Fibroblast of lung (primary cell): ENCODE results near the gene VAV2.

ENCODE experiments used
- EZH2 ChIP-seq: IDR thresholded peaks from 2 replicates; pipeline ENCODE4 v1.5.1; 2012; ENCODE audit warnings: low read length, control low read depth, mild to moderate bottlenecking; ENCODE audit errors: missing control alignments
- TF ChIP-seq, protein P1 (sequence below), 2 donors: IDR thresholded peaks in 1 of 2; conservative IDR thresholded peaks in 1 of 2; 1 replicate in 1 of 2; 2 replicates in 1 of 2; pipeline ENCODE4 v1.5.1; 2011 to 2012; ENCODE audit warnings: low read length in 2 of 2, control low read depth in 1 of 2, inconsistent platforms in 1 of 2, low read depth in 1 of 2, mild to moderate bottlenecking in 1 of 2

DNA sequence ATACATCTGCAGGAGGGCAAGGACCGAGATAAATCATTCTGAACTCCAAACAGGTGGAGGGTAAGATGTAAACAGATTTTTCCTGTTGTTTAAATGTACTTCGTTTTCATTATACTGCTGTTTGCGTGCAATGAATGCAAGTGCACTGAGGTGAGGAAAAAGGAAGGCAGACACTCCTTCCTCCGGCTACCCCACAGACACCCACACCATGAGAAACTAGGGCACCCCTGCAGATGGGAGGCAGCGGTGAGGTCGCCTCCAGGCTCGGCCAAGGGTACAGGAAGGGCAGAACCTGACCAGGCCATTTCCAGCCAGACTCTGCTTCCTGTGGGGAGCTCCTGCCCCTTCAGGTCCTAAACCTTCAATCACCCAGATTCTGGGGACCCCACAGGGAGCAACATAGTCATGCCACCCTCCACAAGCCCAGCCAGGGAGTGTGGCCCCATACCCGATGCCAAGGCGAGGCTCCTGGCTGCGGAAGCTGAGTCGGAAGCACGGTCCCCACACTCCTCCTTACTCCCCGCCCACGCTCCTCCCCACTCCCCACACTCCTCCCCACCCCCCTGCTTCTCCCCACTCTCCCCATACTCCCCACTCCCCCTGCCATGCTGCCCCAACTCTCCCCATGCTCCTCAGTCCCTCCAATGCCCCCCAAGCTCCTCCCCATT is 37.1 kb downstream of the VAV2 start:
- TF ChIP-seq, protein P1, sequence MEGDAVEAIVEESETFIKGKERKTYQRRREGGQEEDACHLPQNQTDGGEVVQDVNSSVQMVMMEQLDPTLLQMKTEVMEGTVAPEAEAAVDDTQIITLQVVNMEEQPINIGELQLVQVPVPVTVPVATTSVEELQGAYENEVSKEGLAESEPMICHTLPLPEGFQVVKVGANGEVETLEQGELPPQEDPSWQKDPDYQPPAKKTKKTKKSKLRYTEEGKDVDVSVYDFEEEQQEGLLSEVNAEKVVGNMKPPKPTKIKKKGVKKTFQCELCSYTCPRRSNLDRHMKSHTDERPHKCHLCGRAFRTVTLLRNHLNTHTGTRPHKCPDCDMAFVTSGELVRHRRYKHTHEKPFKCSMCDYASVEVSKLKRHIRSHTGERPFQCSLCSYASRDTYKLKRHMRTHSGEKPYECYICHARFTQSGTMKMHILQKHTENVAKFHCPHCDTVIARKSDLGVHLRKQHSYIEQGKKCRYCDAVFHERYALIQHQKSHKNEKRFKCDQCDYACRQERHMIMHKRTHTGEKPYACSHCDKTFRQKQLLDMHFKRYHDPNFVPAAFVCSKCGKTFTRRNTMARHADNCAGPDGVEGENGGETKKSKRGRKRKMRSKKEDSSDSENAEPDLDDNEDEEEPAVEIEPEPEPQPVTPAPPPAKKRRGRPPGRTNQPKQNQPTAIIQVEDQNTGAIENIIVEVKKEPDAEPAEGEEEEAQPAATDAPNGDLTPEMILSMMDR (conservative IDR thresholded peaks at IDR 0.05 in 1 of 2, IDR thresholded peaks at IDR 0.05 in 1 of 2; ENCODE audit: low read depth in 1 of 2, low read length in 2 of 2) = no peak
- TF ChIP-seq EZH2 = no peak
